ENCODE measurements around the gene MMP26. TPM values are rescaled to one million over a fixed set of nuclear protein-coding genes. Genes with fewer than 3 reads are reported as not detected.

Gene MMP26
- total RNA-seq = not detected in 2 replicates

DNA sequence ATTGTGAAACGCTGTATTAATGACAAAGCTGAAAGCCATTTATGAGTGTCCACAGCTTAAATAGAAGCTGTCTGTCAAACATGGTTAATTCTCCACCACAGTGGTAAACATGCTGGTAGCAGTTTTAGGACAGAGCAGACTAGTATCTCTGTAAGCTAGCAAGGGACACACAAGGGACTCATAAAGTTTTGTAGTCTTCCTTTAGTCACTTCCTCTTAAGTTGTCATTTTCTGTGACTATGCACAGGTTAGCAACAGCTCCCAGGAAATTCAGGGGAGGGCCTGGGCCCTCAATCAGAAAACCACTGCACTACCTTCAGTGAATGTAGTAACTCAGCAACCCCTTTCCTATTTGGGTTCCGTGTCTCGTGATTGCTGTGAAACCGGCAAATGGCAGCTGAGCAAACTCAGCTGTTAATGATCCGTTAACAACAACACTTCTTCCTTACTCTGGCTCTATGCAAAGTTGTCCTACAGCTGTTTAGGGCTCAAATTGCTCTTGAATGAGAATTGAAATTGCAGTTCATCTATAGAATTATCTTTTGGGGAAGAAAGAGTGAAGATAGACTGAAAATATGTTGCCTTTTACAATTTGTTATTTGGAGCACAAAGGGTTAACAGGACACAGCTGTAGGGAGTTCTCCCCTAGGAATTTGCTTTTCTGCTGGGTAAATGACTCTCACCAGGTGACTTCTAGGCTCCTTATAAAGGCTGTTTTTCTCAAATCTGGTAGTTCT, at the start of gene MMP26:
MMP26 (plus strand) TSS at position 731 of the 736 bp plus-strand sequence.

DNA sequence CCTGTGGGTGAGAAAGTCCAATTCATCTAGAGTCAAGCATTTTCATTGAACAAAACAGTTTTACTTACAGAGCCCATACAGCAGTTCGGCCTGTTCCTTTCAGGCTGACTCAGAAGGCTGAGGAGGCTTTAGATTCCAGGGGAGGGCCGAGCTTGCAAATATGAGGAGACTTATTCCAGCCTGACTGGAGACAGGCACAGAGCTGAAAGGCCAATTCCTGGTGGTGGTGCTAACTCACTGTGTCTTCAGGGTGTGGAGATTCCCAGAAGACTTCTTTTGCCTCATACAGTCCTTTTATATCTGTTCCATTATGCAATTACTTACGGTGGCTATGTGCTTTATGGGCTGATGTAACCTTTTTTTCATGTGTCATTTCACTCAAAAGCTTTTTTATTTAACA, 7.0 kb upstream of the MMP26 start, which contains the start of gene OR51E2:
OR51E2 (minus strand) TSS at position 269 of the 400 bp plus-strand sequence. CDS start 15,142 bp downstream, outside the sequence.

Other genes with a start within 250 kb of the MMP26 start
- gene OR52K1, start 222.1 kb upstream of the MMP26 start, total RNA-seq = under 0.01 TPM in 1 of 2 replicates, not detected in the other
- not detected in 2 replicates for gene OR52M1, start 159.6 kb upstream of the MMP26 start, total RNA-seq
- not detected in 2 replicates for gene OR52I2, start 123.0 kb upstream of the MMP26 start, total RNA-seq
- not detected in 2 replicates for gene OR52I1, start 110.7 kb upstream of the MMP26 start, total RNA-seq
- gene TRIM68, start 96.6 kb upstream of the MMP26 start, total RNA-seq = 13.5 and 13.9 TPM in 2 replicates
- not detected in 2 replicates for gene OR51D1, start 67.3 kb upstream of the MMP26 start, total RNA-seq
- gene OR51E1, start 60.8 kb upstream of the MMP26 start, total RNA-seq = not detected in 2 replicates
- not detected in 2 replicates for gene OR51E2, start 6.9 kb upstream of the MMP26 start, total RNA-seq
- not detected in 2 replicates for gene OR51F1, start 65.2 kb downstream of the MMP26 start, total RNA-seq
- not detected in 2 replicates for gene OR52R1, start 99.6 kb downstream of the MMP26 start, total RNA-seq
- not detected in 2 replicates for gene OR51F2, start 116.5 kb downstream of the MMP26 start, total RNA-seq
- not detected in 2 replicates for gene OR51S1, start 144.4 kb downstream of the MMP26 start, total RNA-seq
- gene OR51T1, start 177.1 kb downstream of the MMP26 start, total RNA-seq = not detected in 2 replicates
- 0.15 TPM in 1 of 2 replicates, not detected in the other for gene OR51A7, start 199.0 kb downstream of the MMP26 start, total RNA-seq
- gene OR51G2, start 214.6 kb downstream of the MMP26 start, total RNA-seq = not detected in 2 replicates
- gene OR51G1, start 219.6 kb downstream of the MMP26 start, total RNA-seq = not detected in 2 replicates
- gene OR51A4, start 242.8 kb downstream of the MMP26 start, total RNA-seq = not detected in 2 replicates

All from smooth muscle cell of trachea (primary cell).